HG03039 (cell line): ENCODE measurements around the gene CRYZL1.
"Not testable (repeated sequence)": the region's sequence is repeated elsewhere in the genome, so short reads cannot be mapped to it uniquely, and the experiment has no call there.

Experiments
- ATAC-seq: cut with Tn5 transposase; IDR thresholded peaks from one replicate; pipeline ENCODE4 v1.9.1; 2021; ENCODE audit warnings: mild to moderate bottlenecking, moderate library complexity; ENCODE audit not compliant: unreplicated experiment

The CRYZL1 gene

GRCh38 chr21:33641352-33642026 lies at the start of gene CRYZL1:
TSS of gene CRYZL1 (minus strand) at chr21:33641741. CDS start at chr21:33631551, 10,190 bp downstream.
- peak; percentile 87 for ATAC-seq

- no peak for ATAC-seq
Observed at GRCh38 chr21:33690874-33691273, 49.3 kb upstream of the CRYZL1 start.

- no peak for ATAC-seq
Observed at GRCh38 chr21:33688353-33688752, 46.8 kb upstream of the CRYZL1 start.

- no peak for ATAC-seq
Observed at GRCh38 chr21:33687634-33688033, 46.1 kb upstream of the CRYZL1 start.

GRCh38 chr21:33686386-33686785 lies 44.8 kb upstream of the CRYZL1 start:
- ATAC-seq = no peak

GRCh38 chr21:33685613-33686197 lies 44.2 kb upstream of the CRYZL1 start:
- ATAC-seq = no peak

DNA sequence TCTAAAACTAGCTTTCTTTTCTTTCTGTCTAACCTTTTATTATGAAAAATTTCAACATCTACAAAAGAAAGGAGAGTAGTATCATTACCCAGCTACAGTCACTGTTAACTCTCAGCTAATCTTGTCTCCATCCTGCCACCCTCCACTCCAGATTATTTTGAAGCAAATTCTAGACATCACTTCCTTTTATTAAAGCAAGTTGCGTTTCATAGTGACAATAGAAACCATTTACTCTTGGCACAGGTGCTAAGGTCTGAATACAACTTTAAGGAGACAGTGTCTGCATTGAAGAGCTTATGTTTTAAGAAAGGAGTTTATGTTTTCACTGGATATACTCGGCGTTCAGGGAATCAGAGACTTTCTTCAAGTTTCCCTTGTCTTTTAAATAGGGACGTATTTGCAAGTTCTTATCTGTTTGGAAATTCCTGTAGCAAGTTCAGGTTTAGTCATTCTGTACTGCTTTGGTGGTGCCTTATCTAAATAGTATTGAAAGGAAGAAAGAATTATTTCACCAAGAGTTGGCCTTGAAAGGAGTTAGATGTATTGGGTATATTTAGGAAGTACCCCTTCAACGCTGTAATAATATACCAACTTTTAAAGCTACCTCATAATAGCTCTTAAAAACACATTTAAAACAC lies 43.5 kb upstream of the CRYZL1 start:
- no peak for ATAC-seq

- no peak for ATAC-seq
Observed at GRCh38 chr21:33684068-33684467, 42.5 kb upstream of the CRYZL1 start.

DNA sequence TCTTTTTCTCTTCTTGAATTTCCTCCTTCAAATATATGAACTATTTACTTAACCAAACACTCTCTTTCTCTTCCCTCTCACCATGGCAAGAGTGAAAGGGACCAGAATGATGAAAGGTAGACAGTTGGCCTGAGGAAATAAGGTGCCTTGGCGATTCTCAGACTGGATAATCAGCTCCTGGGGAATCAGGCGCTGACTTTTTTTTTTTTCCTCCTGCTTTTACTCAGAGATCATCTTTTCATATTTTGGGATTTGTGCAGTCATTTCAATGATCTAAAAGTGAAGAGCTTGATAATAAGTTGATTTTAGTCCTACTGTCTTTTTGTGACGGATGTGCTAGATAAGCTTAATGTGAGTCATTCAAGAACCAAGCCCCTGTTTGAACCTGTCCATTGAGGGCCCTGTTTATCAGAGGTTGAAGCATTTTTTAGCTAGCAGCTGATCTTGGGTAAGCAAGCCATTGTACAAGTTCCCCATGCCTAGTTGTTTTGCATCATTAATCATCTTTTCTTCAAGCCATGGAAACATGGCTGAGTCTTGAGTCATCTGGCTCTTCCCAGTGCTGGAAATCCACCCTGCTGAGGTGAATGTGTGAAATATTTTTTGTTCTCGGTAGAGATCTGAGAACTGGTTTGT lies 41.6 kb upstream of the CRYZL1 start:
- no peak for ATAC-seq

- ATAC-seq = no peak
Observed at GRCh38 chr21:33680870-33681269, 39.3 kb upstream of the CRYZL1 start.

DNA sequence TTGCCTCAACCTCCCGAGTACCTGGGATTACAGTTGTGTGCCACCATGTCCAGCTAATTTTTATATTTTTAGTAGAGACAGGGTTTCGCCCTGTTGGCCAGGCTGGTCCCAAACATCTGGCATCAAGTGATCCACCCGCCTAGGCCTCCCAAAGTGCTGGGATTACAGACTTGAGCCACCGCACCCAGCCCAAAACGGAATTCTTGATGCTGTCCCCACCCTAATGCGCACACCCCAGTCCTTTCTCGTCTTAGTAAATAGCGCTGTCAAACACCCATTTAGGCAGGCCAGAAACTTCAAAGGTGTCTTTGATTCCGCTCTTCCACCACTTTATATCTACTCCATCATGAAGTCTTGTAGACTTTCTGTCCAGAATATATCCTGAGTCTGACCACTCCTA lies 35.9 kb upstream of the CRYZL1 start:
- no peak for ATAC-seq

DNA sequence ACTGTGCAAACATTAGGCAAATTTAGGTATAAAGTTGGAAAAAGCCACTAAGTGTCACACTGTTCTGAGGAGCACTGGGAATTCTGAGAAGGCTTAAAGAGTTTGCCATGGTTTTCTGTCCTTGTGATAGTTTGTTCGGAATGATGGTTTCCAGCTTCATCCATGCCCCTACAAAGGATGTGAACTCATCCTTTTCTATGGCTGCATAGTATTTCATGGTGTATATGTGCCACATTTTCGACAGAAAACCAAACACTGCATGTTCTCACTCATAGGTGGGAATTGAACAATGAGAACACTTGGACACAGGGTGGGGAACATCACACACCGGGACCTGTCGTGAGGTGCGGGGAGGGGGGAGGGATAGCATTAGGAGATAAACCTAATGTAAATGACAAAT lies 35.1 kb upstream of the CRYZL1 start:
- not testable (repeated sequence) for ATAC-seq

- no peak for ATAC-seq
Observed at GRCh38 chr21:33674226-33674625, 32.7 kb upstream of the CRYZL1 start.

GRCh38 chr21:33673473-33673872 lies 31.9 kb upstream of the CRYZL1 start:
- ATAC-seq = no peak

- no peak for ATAC-seq
Observed at GRCh38 chr21:33670076-33670978, 28.8 kb upstream of the CRYZL1 start.

DNA sequence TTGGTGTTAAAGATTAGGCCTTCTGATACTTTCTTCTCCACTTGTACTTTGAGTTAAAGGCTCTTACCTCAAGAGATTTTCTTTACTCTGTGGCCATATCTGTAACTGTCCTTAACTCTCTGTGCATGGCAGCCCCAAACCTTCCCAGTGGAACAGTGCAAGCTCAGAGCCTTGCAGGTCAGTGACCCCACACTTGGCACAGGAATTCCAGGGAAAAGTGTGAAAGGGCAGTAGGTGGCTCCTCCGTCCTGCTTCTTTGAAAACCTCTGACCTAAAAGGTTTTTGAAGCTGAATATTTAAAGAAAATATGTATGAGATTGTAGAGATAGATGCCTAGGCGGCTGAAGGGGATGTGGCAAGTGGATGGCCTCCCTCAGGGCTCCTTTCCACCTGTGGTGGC lies 27.1 kb upstream of the CRYZL1 start:
- no peak for ATAC-seq

DNA sequence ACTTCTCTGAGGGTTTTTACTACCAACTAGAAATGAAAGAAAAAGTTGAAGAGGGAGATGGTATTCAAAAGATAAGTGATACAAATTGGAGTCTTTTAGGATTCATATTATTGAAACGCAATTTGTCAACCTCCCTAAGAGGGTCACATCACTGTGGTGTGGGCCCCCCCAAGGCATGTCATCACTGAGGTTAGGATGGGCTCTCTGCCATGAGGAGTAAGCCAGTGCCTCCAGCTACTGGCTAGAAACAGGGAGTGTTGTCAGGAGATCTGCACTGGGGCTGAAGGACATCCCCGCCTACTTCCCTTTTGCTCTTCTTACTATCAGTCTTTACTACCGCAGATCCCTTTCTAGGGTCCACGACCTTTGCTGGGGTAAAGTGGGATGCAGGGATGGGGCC lies 26.6 kb upstream of the CRYZL1 start:
- ATAC-seq = no peak

DNA sequence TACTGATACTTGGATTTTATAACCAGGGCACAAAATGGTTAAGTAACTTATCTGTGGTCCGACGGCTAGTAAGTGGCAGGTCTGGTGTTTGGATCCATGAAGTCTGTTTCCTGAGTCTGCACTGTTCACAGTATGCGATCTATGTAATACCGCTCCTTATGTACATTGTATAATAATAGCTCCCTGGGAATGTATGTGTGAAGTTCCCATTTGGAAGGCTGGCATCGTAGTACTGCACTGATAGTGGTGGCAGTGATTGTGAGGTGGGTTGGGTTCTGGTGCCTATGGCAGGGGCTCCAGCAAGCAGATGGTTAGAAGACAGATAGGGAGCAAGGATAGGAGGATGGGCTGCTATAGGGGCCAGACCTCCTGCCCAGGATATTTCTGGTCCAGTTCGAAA lies 26.1 kb upstream of the CRYZL1 start:
- no peak for ATAC-seq

DNA sequence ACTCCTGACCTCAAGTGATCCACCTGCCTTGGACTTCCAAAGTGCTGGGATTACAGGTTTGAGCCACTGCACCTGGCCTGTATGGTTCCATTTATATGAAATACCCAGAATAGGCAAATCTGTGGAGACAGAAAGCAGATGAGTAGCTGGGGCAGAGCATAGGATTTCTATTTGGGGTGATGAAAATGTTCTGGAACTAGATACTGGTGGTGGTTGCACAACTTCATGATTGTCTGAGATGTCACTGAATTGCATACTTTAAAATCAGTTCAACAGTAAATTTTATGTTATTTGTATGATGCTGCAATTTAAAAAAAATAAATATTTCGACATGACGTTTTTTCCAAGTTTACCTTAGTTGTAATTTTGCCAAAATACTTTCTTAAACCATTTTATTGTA lies 24.6 kb upstream of the CRYZL1 start:
- no peak for ATAC-seq

GRCh38 chr21:33664135-33664534 lies 22.6 kb upstream of the CRYZL1 start:
- ATAC-seq = no peak

GRCh38 chr21:33663241-33663640 lies 21.7 kb upstream of the CRYZL1 start:
- no peak for ATAC-seq
